Kidney epithelial cell (primary cell): ENCODE results near the gene ROR2. TPM values are rescaled to one million over a fixed set of nuclear protein-coding genes. Genes with fewer than 3 reads are reported as not detected.
"Not testable (repeated sequence)": the region's sequence is repeated elsewhere in the genome, so short reads cannot be mapped to it uniquely, and the experiment has no call there.

Source experiments
- DNase-seq: peaks from one replicate; pipeline ENCODE4 v3.0.0-alpha.2; 2010; ENCODE audit warnings: low read depth
- H3K27me3 ChIP-seq: 2 replicates; pipeline ENCODE4 v1.6.0; 2011; ENCODE audit warnings: low read length; ENCODE audit not compliant: control insufficient read depth, insufficient read depth
- H3K36me3 ChIP-seq: 2 replicates; pipeline ENCODE4 v1.5.1; 2011; ENCODE audit warnings: low read length; ENCODE audit not compliant: control insufficient read depth, insufficient read depth
- H3K4me3 ChIP-seq: 2 replicates; pipeline ENCODE4 v1.5.1; 2011; ENCODE audit warnings: low read depth, mild to moderate bottlenecking, control low read depth, low read length
- CTCF ChIP-seq: IDR thresholded peaks from 2 replicates; pipeline ENCODE4 v1.5.1; 2011; ENCODE audit warnings: mild to moderate bottlenecking, moderate library complexity, low read length, control low read depth, inconsistent platforms; ENCODE audit not compliant: insufficient read depth, poor library complexity, severe bottlenecking
- total RNA-seq: library from RNA; depleted of rRNA; stranded (reverse); fragments of >200 nt; gene quantifications from 2 replicates; pipeline ENCODE4 v1.2.3, GENCODE V29; 2015

The ROR2 gene
- total RNA-seq, 1 donor from 2014 or later, result 1.2 TPM

DNA sequence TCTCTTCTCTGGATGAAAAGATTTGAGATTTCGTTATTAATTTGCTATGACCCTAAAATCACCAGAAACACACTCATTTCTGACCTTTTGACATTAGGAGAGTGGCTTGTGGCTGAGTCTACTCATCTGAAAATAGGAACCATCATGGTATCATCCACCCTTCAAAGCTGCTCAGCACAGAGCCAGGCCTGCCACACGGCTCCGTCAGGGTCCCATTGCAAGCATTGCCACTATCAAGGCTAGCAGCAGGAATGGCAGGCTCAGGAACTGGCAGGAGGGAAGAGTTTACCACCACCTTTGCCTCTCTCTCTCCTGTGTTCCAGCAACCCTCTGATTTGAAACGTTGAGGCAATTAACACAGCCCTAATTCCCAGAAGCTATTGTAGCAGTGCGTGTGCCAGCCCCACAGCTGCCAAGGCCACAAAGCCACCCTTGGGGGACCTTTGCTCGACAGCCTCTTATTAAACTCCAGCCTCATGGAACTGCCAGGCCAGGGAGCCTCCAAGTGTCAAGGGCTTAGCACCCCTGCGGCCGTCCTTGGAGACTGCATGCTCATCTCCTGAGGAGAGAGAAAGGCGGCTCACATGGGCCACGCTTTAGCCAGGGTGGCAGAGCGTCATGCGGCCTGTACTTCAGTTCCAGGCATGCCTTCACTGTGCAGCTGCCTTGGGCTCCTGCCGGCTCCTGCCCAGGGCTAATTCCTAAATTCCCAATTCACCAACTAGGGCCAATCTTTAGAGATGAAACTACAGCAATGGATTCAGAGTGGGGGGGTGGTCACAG, 145.9 kb downstream of the ROR2 start:
- Histone ChIP-seq H3K4me3 (no peak overlapping the region), H3K36me3 (no peaks in the 10 kb centered on the region), H3K27me3 (no peaks in the 10 kb centered on the region)
- TF ChIP-seq CTCF, result no peak
- DNase-seq, result no peak

DNA sequence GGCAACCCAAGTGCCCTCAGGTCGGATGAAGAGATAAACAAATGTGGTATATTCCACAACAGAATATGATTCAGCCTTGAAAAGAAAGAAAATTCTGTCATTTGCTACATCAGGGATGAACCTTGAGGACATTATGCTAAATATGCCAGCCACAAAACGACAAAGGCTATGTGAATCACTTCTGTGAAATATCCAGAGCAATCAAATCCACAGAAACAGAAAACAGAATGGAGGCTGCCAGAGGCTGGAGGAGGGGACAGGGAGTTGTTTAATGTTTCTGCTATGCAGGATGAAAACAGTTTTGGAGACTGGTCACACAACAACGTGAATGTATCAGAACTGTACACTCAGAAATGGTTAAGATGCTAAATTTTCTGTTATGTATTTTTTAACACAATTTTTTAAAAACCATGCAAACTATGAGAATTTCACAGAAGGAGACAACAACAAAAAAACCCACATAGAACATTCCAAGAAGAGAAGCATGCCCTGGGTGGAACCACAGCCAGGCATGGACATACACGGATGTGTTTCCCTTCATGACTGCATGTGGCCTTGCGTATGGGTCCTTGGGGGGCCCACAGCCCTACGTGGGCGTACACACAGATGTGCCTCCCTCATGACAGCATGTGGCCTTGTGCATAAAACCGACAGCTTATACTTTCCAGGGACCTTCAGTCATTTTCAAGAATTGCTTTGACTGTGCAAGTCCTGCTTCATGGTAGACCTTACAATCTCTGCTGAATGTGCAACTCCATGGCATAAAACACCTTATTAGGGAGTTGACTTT, 146.7 kb downstream of the ROR2 start:
- Histone ChIP-seq H3K36me3 (no peaks in the 10 kb centered on the region), H3K27me3 (no peaks in the 10 kb centered on the region), H3K4me3 (no peak overlapping the region)
- no peak for TF ChIP-seq CTCF
- no peak for DNase-seq

DNA sequence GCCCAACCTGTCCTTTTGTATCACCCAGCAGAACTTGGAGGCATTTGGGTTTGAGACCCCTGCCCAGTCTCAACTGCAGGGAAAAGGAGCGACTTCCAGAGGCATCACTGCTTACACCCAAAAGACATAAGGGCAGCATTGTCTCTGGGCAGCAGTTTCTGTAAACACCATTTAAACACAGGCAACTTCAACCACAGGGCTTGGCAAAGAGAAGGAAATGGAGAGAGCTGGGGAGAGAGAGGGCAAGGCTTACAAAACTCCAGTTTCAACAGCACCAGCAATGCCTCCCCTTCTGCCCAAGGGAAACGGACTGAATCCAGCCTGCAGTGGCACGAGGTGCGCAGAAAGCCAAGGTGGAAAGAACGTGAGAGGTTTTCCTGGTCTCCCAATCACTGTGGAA, 147.6 kb downstream of the ROR2 start:
- no peaks in the 10 kb centered on the region for H3K36me3 ChIP-seq
- no peak for DNase-seq
- no peak for TF ChIP-seq CTCF
- H3K27me3 ChIP-seq, result no peaks in the 10 kb centered on the region
- no peak overlapping the region for H3K4me3 ChIP-seq

GRCh38 chr9:91800473-91801030, 149.5 kb downstream of the ROR2 start:
- no peak for TF ChIP-seq CTCF
- H3K4me3 ChIP-seq, result no peak overlapping the region
- no peak for DNase-seq
- H3K36me3 ChIP-seq, result no peaks in the 10 kb centered on the region
- H3K27me3 ChIP-seq, result no peaks in the 10 kb centered on the region

DNA sequence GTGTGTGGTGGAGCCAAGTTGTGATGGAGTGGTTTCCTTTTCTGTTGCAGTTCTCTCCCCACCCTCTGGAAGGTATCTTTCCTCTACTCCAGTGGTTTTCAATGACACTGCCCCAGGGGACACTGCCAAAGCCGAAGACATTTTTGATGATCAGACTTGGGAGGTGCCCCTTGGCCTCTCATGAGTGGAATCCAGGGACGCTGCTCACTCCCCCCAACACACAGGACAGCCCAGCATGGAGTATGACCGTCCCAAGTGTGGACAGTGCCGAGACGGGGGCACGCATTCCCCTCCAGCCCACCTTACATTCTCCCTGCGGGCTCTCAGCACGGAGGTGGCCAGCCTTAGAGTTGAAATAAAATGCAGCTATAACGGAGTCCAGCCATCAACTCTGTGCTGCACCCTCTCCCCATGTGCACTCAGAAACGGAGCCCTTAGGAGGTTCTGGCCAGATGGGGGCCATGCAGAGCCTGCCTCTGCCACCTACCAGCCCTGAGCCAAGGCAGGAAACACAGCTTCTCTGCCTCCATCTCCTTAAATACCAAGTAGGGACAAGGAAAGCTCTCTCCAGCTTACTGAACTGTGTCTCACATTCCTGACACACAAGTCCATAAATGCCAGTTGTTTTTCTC, 150.8 kb downstream of the ROR2 start:
- no peaks in the 10 kb centered on the region for H3K36me3 ChIP-seq
- H3K4me3 ChIP-seq, result no peak overlapping the region
- no peak for TF ChIP-seq CTCF
- no peaks in the 10 kb centered on the region for H3K27me3 ChIP-seq
- DNase-seq, result no peak

DNA sequence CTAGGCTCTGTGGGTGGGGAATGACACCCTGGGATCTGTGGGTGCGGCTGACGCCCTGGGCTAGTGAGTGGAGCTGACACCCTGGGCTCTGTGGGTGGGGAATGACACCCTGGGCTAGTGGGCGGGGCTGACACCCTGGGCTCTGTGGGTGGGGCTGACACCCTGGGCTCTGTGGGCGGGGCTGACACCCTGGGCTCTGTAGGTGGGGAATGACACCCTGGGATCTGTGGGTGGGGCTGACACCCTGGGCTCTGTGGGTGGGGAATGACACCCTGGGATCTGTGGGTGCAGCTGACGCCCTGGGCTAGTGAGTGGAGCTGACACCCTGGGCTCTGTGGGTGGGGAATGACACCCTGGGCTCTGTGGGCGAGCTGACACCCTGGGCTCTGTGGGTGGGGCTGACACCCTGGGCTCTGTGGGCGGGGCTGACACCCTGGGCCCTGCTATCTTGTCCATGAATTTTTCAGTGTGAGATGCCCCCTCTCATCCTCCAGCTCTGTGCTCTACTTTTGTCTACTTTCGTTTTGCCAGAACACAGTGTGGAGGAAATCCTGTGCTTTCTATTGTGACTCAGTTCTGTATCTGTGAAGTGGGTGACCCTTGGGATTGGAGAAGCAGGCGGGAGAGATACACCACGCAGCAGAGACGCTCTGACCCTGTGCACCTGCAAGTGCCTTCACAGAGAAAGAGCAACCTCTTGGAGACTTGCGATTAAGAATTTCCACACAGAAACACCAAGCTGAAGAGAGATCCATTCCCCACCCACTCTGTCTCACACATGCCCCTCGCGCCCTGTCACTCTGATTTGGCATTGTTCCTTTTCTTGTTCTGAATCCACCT, 151.5 kb downstream of the ROR2 start:
- DNase-seq, H3K36me3 ChIP-seq, H3K27me3 ChIP-seq, H3K4me3 ChIP-seq: not testable (repeated sequence)

DNA sequence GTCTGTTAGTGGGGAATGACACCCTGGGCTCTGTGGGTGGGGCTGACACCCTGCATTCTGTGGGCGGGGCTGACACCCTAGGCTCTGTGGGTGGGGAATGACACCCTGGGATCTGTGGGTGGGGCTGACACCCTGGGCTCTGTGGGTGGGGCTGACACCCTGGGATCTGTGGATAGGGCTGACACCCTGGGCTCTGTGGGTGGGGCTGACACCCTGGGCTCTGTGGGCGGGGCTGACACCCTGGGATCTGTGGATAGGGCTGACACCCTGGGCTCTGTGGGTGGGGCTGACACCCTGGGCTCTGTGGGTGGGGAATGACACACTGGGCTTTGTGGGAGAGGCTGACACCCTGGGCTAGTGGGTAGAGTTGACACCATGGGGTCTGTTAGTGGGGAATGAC, 152.5 kb downstream of the ROR2 start:
- H3K36me3 ChIP-seq, H3K27me3 ChIP-seq, DNase-seq, H3K4me3 ChIP-seq: not testable (repeated sequence)

DNA sequence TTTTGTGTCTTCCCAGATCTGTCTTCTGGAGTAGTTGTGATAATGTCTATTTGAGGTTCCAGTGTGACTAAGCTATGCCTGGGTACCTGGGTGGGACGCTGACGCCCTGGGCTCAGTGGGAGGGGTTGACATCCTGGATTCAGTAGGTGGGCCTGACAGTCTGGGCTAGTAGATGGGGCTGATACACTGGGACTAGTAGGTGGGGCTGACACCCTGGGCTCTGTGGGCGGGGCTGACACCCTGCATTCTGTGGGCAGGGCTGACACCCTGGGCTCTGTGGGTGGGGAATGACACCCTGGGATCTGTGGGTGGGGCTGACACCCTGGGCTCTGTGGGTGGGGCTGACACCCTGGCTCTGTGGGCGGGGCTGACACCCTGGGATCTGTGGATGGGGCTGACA, 153.5 kb downstream of the ROR2 start:
- not testable (repeated sequence) for H3K4me3 ChIP-seq, H3K36me3 ChIP-seq, DNase-seq, H3K27me3 ChIP-seq
